DOHH2 (cell line): ENCODE data around the gene FGF22.
"Not testable (repeated sequence)": the region's sequence is repeated elsewhere in the genome, so short reads cannot be mapped to it uniquely, and the experiment has no call there.

Experiments
- CTCF ChIP-seq: fragments of 200-600 bp; sonication (generic); IDR thresholded peaks from one replicate; pipeline ENCODE4 v1.5.1; 2014; ENCODE audit warnings: antibody characterized with exemption, mild to moderate bottlenecking, low read depth, low read length; ENCODE audit not compliant: poor library complexity, severe bottlenecking
- EZH2phosphoT487 ChIP-seq: fragments of 200-600 bp; sonication (generic); IDR thresholded peaks from 2 replicates; pipeline ENCODE4 v1.6.1; 2017; ENCODE audit warnings: borderline replicate concordance, mild to moderate bottlenecking, antibody characterized with exemption, low read length, moderate library complexity, mixed read lengths

- not testable (repeated sequence) for TF ChIP-seq CTCF, EZH2phosphoT487
Observed at GRCh38 chr19:626566-626965, 13.1 kb upstream of the FGF22 start.
